Renal cortex interstitium (tissue), 11 donors: ENCODE data around the gene DBX1. TPM values are rescaled to one million over a fixed set of nuclear protein-coding genes. Genes with fewer than 3 reads are reported as not detected.
A peak's percentile ranks its signal among the peaks of the same experiment; 100 is the strongest.
"Not testable (repeated sequence)": the region's sequence is repeated elsewhere in the genome, so short reads cannot be mapped to it uniquely, and the experiment has no call there.

Source experiments
- DNase-seq, 11 donors: peaks; one replicate each; pipeline ENCODE4 v3.0.0-alpha.2; 2013; ENCODE audit warnings: low read depth in 9 of 11, low spot score in 4 of 11; ENCODE audit errors: extremely low read depth in 1 of 11
- polyA plus RNA-seq, 3 donors: library from polyadenylated mRNA; unstranded; fragments of 120-200 nt; gene quantifications; one replicate each; pipeline ENCODE4 v1.2.1, GENCODE V29; 2013; ENCODE audit not compliant: insufficient read length in 3 of 3

DBX1 gene
- polyA plus RNA-seq, 3 donors = not detected

GRCh38 chr11:20129665-20130064 is 30.6 kb downstream of the DBX1 start:
- no peak for DNase-seq

- DNase-seq = not testable (repeated sequence)
Observed at GRCh38 chr11:20128528-20128825, 31.8 kb downstream of the DBX1 start.

GRCh38 chr11:20127671-20128527 is 32.4 kb downstream of the DBX1 start:
- peak; percentile 39 to 66 (median 52) for DNase-seq

GRCh38 chr11:20126724-20127123 is 33.6 kb downstream of the DBX1 start:
- DNase-seq = no peak

GRCh38 chr11:20125927-20126326 is 34.3 kb downstream of the DBX1 start:
- no peak for DNase-seq

- DNase-seq = no peak
Observed at GRCh38 chr11:20122131-20122530, 38.1 kb downstream of the DBX1 start.

GRCh38 chr11:20120134-20120925 is 39.9 kb downstream of the DBX1 start:
- no peak for DNase-seq

- no peak for DNase-seq
Observed at GRCh38 chr11:20119315-20119714, 41.0 kb downstream of the DBX1 start.

- DNase-seq = no peak
Observed at GRCh38 chr11:20118209-20118608, 42.1 kb downstream of the DBX1 start.

GRCh38 chr11:20117291-20117690 is 43.0 kb downstream of the DBX1 start:
- DNase-seq = no peak

- no peak for DNase-seq
Observed at GRCh38 chr11:20116825-20117224, 43.5 kb downstream of the DBX1 start.

- DNase-seq = no peak
Observed at GRCh38 chr11:20114588-20114987, 45.7 kb downstream of the DBX1 start.

- DNase-seq = no peak
Observed at GRCh38 chr11:20113149-20113438, 47.2 kb downstream of the DBX1 start.

GRCh38 chr11:20112291-20113148 is 47.8 kb downstream of the DBX1 start:
- DNase-seq = no peak

- no peak for DNase-seq
Observed at GRCh38 chr11:20111871-20112270, 48.4 kb downstream of the DBX1 start.

- peak in 2 of 11 donors; percentile 29 to 39 for DNase-seq
Observed at GRCh38 chr11:20110908-20111669, 49.2 kb downstream of the DBX1 start.

- no peak for DNase-seq
Observed at GRCh38 chr11:20109731-20110445, 50.4 kb downstream of the DBX1 start.
